GM19193 (cell line): Measurements from ENCODE around the gene HOXD13.

Source experiments
- POLR2A ChIP-seq: IDR thresholded peaks from 4 replicates; pipeline ENCODE4 v1.6.1; 2011; ENCODE audit not compliant: insufficient read depth, insufficient read length; ENCODE audit errors: extremely low read depth

Gene HOXD13

DNA sequence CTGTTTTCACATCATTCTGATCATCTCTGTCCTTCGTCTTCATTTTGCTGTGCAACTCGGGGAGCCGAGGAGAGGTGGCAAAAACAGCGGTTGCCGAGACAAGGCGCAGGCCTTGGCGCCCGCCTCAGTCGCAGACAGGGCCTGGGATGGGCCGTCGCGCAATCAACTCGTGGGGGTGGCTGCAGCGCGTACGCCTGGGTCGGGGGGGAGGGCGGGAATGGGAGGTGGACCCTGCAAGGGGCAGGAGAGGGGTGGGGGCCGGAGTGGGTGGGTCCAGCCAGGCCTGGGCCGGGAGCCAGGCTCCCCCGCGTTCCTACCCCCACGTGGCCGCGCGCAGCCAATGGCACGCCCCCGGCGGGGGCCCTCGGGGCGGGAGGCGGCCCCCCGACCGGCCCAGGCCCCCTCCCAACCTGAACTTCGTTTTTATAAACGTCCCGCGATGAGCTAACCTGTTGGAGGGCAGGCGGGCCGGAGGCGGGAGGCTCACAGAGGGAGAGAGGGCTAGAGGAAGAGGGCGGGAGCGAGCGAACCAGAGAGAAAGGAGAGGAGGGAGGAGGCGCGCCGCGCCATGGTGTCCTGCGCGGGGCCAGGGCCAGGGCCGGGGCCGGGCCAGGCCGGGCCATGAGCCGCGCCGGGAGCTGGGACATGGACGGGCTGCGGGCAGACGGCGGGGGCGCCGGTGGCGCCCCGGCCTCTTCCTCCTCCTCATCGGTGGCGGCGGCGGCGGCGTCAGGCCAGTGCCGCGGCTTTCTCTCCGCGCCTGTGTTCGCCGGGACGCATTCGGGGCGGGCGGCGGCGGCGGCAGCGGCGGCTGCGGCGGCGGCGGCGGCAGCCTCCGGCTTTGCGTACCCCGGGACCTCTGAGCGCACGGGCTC, at the start of gene HOXD13:
TSS of gene HOXD13 (plus strand) at position 452 of the 875 bp plus-strand sequence. CDS start at position 622, 170 bp downstream.
- TF ChIP-seq POLR2A, result no peak

DNA sequence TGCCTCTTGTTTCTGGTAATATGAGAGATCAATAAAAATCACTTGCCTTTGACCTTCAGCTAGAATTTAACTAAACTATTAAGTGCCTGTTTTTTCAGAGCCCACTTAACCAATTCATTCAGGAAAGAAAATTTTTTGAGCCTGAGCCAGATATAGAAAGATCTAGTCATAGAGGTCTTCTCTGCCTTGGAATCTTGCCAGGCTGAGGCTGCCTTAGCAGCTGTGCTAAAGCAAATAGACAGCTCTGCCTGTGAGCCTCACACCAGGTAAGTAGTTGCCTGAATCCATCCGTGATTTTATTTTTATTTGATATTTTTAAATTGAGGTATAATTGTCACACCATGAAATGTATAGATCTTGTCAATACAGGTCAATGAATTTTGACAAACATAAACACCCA, 36.1 kb upstream of the HOXD13 start:
- TF ChIP-seq POLR2A, result no peak

DNA sequence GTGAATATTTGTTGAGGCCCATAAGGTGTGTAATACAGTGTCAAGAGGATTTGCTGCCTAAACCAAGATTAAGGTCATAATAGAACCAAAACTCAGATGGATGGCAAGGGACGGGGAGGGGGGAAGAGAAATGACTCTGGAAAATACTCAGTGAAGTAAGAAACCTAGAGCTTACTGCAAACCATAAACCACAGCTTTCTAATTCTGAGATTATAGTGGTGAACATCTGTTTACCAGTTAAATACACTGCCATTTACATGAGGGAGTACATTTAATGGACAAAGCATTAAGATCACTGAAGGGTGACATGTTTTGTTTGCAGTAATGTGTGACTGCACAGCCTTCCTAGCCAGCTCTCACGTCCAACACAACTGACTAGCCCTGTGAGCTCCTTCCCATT, 28.6 kb upstream of the HOXD13 start:
- TF ChIP-seq POLR2A, result no peak

DNA sequence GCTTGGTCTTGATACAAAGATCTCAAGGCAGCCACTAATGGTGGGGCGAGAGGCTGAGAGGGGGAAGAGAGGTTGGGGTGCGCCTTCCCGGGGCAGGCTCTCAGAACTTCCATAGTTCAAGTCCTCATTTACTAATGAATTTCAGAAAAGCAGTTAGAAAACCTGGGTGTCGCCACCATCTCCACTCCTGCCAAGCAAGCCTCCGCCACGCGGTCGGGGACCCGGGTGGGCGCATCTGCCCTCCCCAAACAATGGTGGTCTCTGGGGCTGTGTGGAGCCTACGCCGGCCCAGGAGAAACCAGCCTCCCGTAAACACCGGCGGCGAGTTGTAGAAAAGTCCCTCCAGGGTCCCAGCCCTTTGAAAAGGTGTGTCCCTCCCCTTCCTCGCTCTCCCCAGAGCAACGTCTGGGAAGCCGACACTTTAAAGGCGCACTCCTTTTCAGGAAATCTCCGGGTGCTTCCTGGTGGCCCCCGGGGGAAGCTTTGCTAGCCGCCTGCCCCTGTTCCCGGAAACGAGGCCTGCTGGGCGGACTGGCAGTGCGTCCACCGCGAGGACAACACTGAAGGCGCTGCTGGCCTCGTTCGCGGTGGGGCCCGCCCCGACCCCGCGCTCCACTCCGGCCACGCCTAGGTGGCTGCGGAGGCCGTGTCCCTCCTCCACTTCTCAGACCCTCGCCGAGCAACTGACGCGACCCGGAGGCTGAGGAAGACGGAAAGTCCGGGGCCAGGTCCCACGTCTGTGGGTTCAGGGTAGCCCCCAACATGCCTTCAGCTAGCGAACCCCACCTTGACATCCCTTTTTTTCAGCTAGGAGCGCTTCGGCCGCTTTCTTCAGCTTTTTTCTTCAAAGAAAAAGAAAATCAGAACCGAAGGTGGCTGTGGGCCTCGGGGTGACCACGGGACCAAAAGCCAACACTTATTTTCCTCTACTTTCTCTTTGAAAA, 25.6 kb upstream of the HOXD13 start:
- no peak for TF ChIP-seq POLR2A

GRCh38 chr2:176067589-176068418, 24.7 kb upstream of the HOXD13 start:
- no peak for TF ChIP-seq POLR2A

- no peak for TF ChIP-seq POLR2A
Measured at GRCh38 chr2:176068419-176068832, 24.1 kb upstream of the HOXD13 start.

DNA sequence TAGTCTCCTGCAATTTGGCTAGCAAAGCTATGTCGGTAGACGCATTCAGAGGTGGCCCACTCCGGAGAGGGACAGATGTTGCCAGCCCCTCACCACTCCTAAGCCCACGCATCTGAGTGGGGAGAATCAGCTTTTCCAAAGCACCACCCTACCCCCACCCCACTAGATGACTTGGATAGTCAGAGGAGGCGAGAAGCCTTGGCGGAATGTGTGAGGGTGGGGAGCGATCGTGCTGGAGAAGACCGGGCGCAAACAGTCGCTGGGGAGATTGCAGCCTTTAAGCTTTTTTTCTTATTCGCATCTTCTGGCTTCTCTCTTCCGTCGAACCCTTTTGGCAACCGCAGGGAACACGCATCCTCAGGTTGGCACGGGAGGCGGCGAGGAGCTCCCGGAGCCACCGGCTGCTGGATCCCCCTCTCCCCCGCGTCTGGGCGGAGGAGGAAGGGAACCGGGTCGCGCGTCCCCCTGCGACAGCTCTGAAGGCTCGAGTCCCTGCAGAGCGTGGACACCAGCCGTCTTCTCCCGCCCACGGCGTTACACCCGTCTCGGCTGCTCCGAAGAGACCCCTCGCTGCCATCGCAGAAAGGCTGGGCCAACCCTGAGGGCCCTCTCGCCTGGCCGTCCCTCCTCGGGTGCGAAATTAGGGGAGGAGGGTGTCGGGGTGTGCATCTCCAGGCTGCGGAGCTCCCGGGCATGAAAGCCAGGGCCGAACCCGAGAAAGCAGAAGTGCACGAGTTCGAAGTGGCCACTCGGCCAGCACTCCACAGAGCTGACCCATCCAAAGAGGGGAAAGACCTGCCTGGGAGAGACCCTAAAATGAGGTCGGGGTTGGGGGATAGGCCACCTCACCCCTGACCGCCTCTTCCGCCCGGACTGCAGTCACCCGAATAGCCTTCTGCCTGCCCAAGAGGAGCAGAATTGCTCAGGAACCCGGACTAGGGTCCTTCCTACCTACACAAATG, 20.9 kb upstream of the HOXD13 start:
- TF ChIP-seq POLR2A, result no peak

DNA sequence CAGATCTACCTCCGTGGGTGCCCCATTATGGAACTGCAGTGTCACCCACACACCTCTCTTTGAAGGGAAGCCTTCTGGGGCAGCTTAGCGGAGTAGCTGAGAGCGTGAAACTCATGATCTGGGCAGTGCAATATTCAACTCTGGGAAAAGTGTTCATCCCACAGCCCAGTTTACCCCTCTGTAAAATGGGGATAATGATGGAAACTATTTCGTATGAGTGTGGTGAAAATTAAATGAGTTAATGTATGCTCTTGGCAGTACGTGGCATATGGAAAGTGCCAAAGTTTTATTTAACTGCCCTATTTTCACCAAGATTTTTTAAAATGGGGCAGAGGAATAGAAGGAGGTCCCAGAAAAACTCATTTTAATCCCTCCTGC, 20.2 kb upstream of the HOXD13 start:
- no peak for TF ChIP-seq POLR2A

GRCh38 chr2:176072951-176073904, 19.3 kb upstream of the HOXD13 start:
- TF ChIP-seq POLR2A, result no peak

DNA sequence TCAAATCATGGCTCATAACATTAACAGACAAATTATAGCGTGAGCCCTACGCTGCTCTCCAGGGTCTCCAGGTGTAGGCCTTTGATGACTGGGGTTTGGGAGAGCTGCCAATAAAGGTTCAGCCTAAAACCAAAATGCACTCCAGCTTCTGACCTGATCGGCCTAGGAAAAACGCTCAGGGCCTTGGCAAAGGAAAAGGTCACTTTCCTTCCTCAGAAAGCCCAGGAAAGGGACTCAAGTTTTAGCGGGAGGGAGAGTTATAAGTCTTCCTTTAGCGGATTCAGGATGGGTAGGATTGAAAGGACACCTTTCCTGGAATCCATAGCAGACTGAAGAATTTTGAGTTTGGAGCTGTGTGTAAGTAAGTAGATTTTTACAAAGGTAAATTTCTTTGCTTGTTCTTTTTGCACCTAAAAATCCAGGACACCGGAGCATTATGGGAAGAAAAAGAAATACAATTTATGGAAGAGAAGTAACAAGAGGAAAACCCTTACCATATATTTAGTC, 17.5 kb upstream of the HOXD13 start:
- TF ChIP-seq POLR2A, result no peak

DNA sequence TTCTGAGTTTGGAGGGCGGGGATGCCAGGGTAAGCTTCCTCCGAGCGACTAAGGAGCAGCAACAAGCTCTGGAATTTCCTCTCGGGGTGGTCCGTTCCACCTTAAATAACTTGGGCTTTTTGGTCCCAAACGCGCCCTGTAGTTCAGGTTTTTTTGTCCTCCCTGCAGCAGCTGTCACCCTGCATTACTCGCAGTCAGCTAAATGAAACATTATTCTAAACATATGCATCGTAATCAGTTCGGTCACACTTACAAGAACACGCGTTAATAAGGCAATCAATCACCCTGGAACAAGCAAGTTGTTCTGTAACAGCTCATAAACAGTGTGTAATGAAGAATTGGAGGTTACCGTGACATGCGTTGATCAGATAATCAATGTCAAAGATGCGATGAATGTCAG, 17.0 kb upstream of the HOXD13 start:
- no peak for TF ChIP-seq POLR2A

DNA sequence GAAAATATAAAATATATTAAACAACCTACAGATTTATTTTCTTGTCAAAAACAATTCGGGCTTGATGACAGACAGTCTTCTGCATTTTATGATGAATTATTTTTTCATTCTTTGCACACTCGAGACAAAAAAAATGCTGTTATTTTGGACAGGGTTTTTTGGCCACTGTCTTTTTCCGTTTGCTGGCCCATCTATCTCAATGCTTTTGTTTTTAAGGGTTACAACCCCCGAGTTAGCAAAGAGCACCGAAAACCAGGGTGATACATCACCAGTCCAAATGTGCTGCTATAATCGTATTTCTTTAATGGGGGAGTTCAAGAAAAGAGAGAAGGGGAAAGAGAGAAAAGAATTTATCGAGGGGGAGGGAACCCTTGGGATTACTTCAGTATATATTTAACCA, 16.5 kb upstream of the HOXD13 start:
- no peak for TF ChIP-seq POLR2A
